LNCAP (cell line): ENCODE results near the gene CABLES2.

Experiments used
- TF ChIP-seq, protein P1 (sequence below): fragments of 450-650 bp; IDR thresholded peaks from 2 replicates; pipeline ENCODE4 v1.5.1; 2017; ENCODE audit warnings: mild to moderate bottlenecking

CABLES2 gene

DNA sequence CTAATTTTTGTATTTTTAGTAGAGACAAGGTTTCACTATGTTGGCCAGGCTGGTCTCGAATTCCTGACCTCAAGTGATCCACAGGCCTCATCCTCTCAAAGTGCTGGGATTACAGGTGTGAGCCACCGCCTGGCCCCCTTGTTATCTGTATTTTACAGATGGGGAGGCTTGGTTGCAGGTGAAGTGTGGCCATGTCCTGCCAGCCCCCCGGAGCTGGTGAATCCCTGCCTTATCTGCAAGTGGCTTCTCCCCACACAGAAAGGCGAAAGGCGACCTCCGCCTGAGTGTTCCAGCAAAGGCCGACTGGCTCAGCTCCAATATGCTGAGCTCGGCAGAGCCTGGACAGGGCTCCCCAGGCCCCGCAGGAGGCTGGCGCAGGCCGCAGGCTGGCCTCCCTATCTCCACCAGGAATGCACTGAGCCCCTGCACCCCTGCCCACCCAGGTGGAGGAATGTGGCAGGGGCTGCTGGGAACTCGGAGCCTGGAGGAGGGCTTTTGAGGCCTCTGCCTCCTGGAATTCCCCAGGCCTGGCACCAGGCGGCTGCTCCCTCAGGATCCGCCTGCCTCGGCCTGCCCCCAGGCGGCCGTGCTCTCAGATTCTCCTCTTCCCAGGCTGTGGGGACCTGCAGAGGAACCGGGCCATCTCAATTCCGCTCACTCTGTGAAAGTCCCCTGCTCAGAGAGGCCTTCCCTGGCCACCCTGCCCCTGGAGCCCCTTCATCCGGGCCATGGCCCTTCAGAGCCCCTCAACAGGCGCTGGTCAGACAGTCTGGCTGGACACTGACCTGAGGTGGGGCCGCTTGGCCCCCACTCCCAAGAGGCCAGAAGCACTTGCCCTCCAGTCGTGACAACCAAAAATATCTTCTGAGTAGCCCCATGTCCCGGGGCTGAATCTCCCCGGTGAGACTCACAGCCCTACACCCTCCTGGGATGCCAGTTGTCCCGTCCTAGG, 30.7 kb downstream of the CABLES2 start:
- TF ChIP-seq, protein P1, sequence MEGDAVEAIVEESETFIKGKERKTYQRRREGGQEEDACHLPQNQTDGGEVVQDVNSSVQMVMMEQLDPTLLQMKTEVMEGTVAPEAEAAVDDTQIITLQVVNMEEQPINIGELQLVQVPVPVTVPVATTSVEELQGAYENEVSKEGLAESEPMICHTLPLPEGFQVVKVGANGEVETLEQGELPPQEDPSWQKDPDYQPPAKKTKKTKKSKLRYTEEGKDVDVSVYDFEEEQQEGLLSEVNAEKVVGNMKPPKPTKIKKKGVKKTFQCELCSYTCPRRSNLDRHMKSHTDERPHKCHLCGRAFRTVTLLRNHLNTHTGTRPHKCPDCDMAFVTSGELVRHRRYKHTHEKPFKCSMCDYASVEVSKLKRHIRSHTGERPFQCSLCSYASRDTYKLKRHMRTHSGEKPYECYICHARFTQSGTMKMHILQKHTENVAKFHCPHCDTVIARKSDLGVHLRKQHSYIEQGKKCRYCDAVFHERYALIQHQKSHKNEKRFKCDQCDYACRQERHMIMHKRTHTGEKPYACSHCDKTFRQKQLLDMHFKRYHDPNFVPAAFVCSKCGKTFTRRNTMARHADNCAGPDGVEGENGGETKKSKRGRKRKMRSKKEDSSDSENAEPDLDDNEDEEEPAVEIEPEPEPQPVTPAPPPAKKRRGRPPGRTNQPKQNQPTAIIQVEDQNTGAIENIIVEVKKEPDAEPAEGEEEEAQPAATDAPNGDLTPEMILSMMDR, result no peak

DNA sequence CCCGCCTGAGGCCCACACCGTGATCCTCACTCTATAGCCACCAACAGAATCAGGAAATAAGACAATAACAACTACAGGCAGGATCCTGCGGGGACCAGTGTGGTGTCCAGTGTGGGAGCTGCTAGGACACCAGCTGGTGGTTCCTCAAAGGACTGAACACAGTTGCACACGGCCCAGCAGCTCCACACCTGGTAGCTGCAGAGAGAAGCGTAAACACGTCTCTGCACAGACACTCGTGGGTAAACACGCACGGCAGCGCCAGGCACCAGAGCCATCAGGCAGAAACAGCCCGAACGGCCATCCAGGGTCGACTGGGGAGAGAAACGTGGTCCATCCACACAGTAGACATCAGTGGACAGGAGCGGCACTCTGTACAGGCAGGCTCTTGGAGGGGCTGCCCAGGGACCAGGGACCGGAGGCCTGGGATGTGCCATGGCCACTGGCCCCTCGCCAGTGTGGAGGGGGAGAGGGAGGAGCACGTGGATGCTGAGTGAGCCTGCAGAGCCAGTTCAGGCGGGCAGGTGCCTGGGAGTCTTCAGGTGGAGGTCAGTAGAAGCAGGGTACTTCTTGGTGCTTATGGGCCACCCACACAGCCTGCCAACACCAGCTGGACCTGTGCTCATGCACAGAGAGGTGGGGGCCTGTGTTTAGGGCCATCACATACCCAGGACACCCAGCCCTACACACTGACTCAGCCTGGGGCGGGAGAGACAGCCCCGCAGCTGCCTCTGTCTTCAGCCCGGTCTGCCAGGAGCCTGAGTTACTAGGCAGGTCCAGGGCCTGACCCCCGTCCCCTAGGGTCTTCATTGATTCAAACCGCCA, 32.5 kb downstream of the CABLES2 start:
- TF ChIP-seq, protein P1, result no peak

GRCh38 chr20:62372042-62372993, 34.8 kb downstream of the CABLES2 start:
- TF ChIP-seq, protein P1, result no peak

GRCh38 chr20:62371588-62372041, 35.5 kb downstream of the CABLES2 start:
- TF ChIP-seq, protein P1, result no peak

- TF ChIP-seq, protein P1, result no peak
Measured at GRCh38 chr20:62370807-62371587, 36.1 kb downstream of the CABLES2 start.

DNA sequence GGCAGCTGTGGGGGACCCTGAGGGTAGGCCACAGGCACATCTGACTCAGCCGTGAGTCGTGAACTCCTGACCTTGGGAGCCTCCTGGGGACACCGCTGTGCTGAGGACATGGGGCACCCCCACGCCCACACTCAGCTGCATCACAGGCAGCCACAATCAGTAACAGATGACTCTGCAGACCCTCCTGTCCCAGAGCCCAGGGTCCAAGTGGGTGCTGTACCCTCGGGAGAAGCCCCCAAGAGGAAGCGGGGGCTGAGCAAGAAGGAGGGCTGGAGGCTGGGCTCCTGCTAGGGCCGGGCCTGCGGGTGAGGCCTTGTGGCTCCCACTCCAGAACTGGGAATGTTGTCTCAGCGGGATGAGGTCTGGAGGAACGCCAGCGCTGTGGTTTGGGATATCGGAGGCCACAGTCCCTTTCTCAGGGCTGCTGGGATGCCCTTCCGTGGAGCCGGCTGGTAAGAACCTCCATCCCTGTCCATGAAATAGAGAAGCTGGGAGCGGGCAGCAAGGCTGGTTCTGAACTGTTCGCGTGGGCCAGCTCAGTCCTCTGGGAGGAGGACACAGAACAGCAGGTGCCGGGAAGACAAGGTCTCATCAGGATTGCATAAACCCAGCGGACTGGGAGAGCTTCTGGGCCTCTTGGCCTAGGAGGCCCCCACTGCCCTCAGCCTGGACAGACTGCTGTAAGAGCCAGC, 36.8 kb downstream of the CABLES2 start:
- TF ChIP-seq, protein P1, result no peak
